LNCAP (cell line): ENCODE results near the gene PSAP.

Source experiments
- CTCF ChIP-seq: fragments of 450-650 bp; IDR thresholded peaks from 2 replicates; pipeline ENCODE4 v1.5.1; 2017; ENCODE audit warnings: mild to moderate bottlenecking

Gene PSAP

GRCh38 chr10:71815515-71816130 is 35.4 kb downstream of the PSAP start:
- no peak for TF ChIP-seq CTCF

- no peak for TF ChIP-seq CTCF
These were observed 36.1 kb downstream of the PSAP start for GRCh38 chr10:71814922-71815411.

- TF ChIP-seq CTCF = no peak
These were observed 38.0 kb downstream of the PSAP start for GRCh38 chr10:71812913-71813590.

GRCh38 chr10:71812016-71812912 is 38.8 kb downstream of the PSAP start:
- peak; percentile 80 for TF ChIP-seq CTCF

GRCh38 chr10:71811351-71811750 is 39.7 kb downstream of the PSAP start:
- TF ChIP-seq CTCF = no peak

GRCh38 chr10:71810048-71810750 is 40.9 kb downstream of the PSAP start:
- TF ChIP-seq CTCF = no peak

- TF ChIP-seq CTCF = no peak
These were observed 41.4 kb downstream of the PSAP start for GRCh38 chr10:71809628-71810027.
